NCI-H1417 (cell line): ENCODE data around the gene PSMD13.
A peak's percentile ranks its signal among the peaks of the same experiment; 100 is the strongest.

Experiments
- DNase-seq, 3 experiments: peaks; one replicate each; lab custom pipeline; 2025; lab: John Stamatoyannopoulos, UW

Gene PSMD13

GRCh38 chr11:288478-289397 lies 52.0 kb downstream of the PSMD13 start, which contains the start of gene PGGHG:
Gene PGGHG, plus strand, starts transcription at chr11:289126. Its CDS starts 691 bp downstream, at chr11:289817.
- peak; percentile 29 to 44 (median 29) for DNase-seq

- no peak for DNase-seq
Observed at GRCh38 chr11:289398-289711, 52.6 kb downstream of the PSMD13 start.

- no peak for DNase-seq
Observed at GRCh38 chr11:289712-290620, 53.2 kb downstream of the PSMD13 start.

GRCh38 chr11:290621-291231 lies 54.0 kb downstream of the PSMD13 start:
- no peak for DNase-seq

- no peak for DNase-seq
Observed at GRCh38 chr11:291281-292210, 54.8 kb downstream of the PSMD13 start.

GRCh38 chr11:292211-293121 lies 55.7 kb downstream of the PSMD13 start:
- DNase-seq = no peak

- no peak for DNase-seq
Observed at GRCh38 chr11:293271-293851, 56.6 kb downstream of the PSMD13 start.

- no peak for DNase-seq
Observed at GRCh38 chr11:293852-294661, 57.3 kb downstream of the PSMD13 start.

GRCh38 chr11:294780-295179 lies 58.0 kb downstream of the PSMD13 start:
- no peak for DNase-seq

- DNase-seq = no peak
Observed at GRCh38 chr11:295351-296170, 58.8 kb downstream of the PSMD13 start.

- DNase-seq = no peak
Observed at GRCh38 chr11:296171-297050, 59.6 kb downstream of the PSMD13 start.

GRCh38 chr11:297051-297585 lies 60.3 kb downstream of the PSMD13 start:
- DNase-seq = no peak

GRCh38 chr11:297586-298405 lies 61.0 kb downstream of the PSMD13 start:
- no peak for DNase-seq

GRCh38 chr11:298406-299065 lies 61.8 kb downstream of the PSMD13 start:
- DNase-seq = no peak
